ENCODE measurements around the gene PLPP2. TPM values are rescaled to one million over a fixed set of nuclear protein-coding genes. Genes with fewer than 3 reads are reported as not detected.

PLPP2 gene
- total RNA-seq, 1 experiment from 2014 or later: 67.0 TPM

DNA sequence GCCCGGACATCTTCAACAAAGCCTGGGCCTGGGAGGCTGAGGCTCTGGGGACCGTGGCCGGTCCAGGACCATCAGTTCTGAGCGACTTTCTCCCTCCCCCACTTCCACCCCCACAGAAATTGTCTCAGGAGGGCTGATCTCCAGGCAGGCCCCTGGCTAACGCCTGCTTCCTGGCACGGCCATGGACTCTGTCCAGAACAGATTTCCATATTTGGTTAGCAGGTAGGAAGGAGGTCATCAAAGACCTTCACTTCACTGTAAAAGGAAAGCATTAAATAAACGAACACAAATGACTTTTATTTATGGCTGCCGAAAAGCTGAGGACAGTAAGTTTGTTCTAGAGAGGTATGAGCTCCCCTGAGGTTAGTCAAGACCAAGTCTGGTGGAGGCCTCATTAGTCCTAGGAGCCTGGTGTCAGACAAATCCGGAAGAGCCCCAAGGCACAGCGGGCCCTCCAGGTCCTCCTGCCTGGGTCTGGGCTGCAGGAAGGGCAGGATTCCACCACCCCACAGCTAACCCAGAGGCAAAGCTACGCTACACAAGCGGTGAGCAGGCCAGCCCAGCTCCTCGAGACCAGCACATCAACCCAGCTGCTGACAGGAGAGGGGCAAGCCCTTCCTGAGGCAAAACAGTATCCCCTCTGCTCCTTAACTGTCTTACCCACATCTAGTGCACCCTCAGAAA is 4.6 kb upstream of the PLPP2 start:
- ATAC-seq (no peak), DNase-seq (ENCODE audit: low read depth, low spot score) (no peak)
- intact Hi-C loops (cut with micrococcal nuclease; ENCODE audit: unreplicated experiment): no loop called here
- no peaks in the 10 kb centered on the region for H3K27me3 ChIP-seq (ENCODE audit: control insufficient read depth, insufficient read depth, low read length)
- no TSS peak for BruUV-seq (replicated peaks)
- H3K36me3 ChIP-seq (ENCODE audit: control insufficient read depth, insufficient read depth, low read length): no peaks in the 10 kb centered on the region
- ChIA-PET CTCF (no interaction called here), POLR2A (interaction anchor here (0.5 kb wide), 1 partner anchor 22 kb away, joined by 5 read pairs; no protein-coding TSS in a partner anchor)
- in situ Hi-C loops (cut with HindIII; ENCODE audit: low pct_unique_long_range_greater_than_20kb, low sequenced_read_pairs): no loop called here
- H3K4me1 ChIP-seq (ENCODE audit: control insufficient read depth, insufficient read depth, low read length): peaks cover 7% of the 10 kb centered on the region; the same call in 1 of the 2 replicates
- no peaks in the 10 kb centered on the region for H3K9me3 ChIP-seq (ENCODE audit: control insufficient read depth, insufficient read depth, low read depth, low read length)
- no peak overlapping the region for H3K27ac ChIP-seq (ENCODE audit: low read length)
- TF ChIP-seq, protein P1, sequence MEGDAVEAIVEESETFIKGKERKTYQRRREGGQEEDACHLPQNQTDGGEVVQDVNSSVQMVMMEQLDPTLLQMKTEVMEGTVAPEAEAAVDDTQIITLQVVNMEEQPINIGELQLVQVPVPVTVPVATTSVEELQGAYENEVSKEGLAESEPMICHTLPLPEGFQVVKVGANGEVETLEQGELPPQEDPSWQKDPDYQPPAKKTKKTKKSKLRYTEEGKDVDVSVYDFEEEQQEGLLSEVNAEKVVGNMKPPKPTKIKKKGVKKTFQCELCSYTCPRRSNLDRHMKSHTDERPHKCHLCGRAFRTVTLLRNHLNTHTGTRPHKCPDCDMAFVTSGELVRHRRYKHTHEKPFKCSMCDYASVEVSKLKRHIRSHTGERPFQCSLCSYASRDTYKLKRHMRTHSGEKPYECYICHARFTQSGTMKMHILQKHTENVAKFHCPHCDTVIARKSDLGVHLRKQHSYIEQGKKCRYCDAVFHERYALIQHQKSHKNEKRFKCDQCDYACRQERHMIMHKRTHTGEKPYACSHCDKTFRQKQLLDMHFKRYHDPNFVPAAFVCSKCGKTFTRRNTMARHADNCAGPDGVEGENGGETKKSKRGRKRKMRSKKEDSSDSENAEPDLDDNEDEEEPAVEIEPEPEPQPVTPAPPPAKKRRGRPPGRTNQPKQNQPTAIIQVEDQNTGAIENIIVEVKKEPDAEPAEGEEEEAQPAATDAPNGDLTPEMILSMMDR (IDR thresholded peaks at IDR 0.05): no peak
- no peak for TF ChIP-seq POLR2AphosphoS5 (IDR thresholded peaks at IDR 0.05; ENCODE audit: low read depth, low read length)
- TF ChIP-seq TCF7L2 (IDR thresholded peaks at IDR 0.05; ENCODE audit: low read depth, low read length): no peak
- TF ChIP-seq SIN3A (IDR thresholded peaks at IDR 0.05; ENCODE audit: borderline replicate concordance, insufficient read depth, low read depth, low read length): no peak
- no peak for TF ChIP-seq REST (IDR thresholded peaks at IDR 0.05; ENCODE audit: insufficient read depth in 1 of 2, low read depth in 2 of 2, low read length in 1 of 2)
- H3K4me3 ChIP-seq (ENCODE audit: low read depth in 2 of 2, low read length in 2 of 2): no peak overlapping the region

DNA sequence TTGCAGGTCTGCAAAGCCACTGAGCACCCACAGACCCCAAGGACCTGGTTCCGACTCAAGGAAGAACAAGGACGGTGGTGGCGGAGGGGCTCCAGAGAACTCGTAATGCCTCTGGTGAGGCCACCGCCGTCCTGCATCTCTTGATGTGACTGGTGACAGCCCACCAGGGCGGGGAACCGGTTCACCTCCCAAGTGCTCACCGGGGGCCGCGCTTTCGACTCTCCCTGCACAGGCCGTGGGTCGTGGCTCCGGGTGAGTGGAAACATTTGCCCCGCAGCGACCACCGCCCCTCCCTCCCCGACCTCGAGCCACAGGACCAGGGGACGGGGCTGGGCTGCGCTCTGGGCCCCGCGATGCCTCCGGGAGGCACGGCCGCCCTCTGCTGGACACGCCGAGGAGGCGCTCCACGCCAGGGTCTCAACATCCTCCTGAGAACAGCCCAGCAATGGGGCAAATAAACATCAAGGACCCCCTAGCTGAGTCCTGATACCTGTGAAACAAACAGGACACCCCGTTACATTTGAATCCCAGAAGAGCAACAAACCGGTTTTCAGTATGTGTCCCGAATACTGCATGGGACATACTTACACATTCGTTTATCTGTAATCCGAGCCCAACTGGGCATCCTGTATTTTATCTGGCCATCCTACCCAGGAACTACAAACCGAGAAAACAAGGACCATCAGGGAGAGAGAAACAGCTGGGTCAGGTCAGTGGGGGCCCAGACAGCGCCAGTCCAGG is 3.9 kb upstream of the PLPP2 start:
- Histone ChIP-seq H3K9me3 (ENCODE audit: control insufficient read depth, insufficient read depth, low read depth, low read length) (no peaks in the 10 kb centered on the region), H3K36me3 (ENCODE audit: control insufficient read depth, insufficient read depth, low read length) (no peaks in the 10 kb centered on the region), H3K4me1 (ENCODE audit: control insufficient read depth, insufficient read depth, low read length) (peaks cover 7% of the 10 kb centered on the region; the same call in 1 of the 2 replicates), H3K4me3 (ENCODE audit: low read depth in 2 of 2, low read length in 2 of 2) (no peak overlapping the region), H3K27ac (ENCODE audit: low read length) (no peak overlapping the region), H3K27me3 (ENCODE audit: control insufficient read depth, insufficient read depth, low read length) (no peaks in the 10 kb centered on the region)
- no TSS peak for BruUV-seq (replicated peaks)
- no peak for DNase-seq (ENCODE audit: low read depth, low spot score)
- CTCF ChIA-PET: no interaction called here
- peak; percentile 76 for ATAC-seq
- in situ Hi-C loops (cut with HindIII; ENCODE audit: low pct_unique_long_range_greater_than_20kb, low sequenced_read_pairs): no loop called here
- intact Hi-C loops (cut with micrococcal nuclease; ENCODE audit: unreplicated experiment): no loop called here
- TF ChIP-seq, protein P1 (IDR thresholded peaks at IDR 0.05): peak; percentile 92
- no peak for TF ChIP-seq TCF7L2 (IDR thresholded peaks at IDR 0.05; ENCODE audit: low read depth, low read length)
- POLR2A ChIA-PET: no interaction called here
